NCI-H2171 (cell line): Measurements from ENCODE around the gene CHD5.
"Not testable (repeated sequence)": the region's sequence is repeated elsewhere in the genome, so short reads cannot be mapped to it uniquely, and the experiment has no call there.

ENCODE experiments used
- DNase-seq: peaks from one replicate; lab custom pipeline; 2025; lab: John Stamatoyannopoulos, UW

CHD5 gene

DNA sequence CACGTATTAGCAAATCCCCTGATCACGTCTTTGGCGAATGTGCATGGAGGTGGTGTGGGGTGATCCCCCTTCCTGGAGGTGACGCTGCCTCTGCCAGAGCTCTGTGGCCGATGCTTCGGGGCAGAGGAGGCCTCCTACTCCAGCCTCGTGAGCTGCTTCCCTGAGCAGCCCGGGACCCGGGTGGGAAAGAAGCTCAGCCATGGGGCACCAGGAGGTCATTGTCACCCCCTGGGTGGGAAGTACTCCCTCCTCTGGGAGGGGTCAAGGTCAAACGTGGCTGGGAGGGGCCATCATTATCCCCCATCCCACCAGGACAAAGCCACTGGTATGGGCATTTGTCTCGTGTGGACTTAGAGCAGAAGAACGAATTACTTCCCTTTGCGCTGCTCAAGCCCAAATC lies 93.8 kb downstream of the CHD5 start:
- DNase-seq, result no peak

DNA sequence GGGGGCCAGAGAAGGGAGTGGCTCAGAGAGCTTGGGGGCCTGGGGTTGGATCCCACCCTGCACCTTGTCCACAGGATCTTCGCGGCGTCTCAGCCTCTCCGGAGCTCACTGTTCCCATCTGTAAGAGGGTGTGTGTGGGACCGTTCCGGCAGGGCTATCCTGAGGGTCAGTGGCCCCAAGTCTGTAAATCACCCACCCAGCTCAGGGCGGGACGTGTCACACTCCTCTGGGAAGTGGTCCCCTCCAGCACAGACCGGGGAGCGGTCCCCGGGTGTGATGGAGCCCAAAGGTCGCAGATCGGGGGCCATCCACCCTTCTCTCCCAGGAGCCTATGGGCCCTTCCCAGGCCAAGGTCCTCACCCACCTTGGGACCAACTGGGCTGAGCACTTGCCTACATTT lies 94.5 kb downstream of the CHD5 start:
- DNase-seq, result no peak

- DNase-seq, result peak; percentile 53
Observed at GRCh38 chr1:6084781-6085495, 95.2 kb downstream of the CHD5 start.

DNA sequence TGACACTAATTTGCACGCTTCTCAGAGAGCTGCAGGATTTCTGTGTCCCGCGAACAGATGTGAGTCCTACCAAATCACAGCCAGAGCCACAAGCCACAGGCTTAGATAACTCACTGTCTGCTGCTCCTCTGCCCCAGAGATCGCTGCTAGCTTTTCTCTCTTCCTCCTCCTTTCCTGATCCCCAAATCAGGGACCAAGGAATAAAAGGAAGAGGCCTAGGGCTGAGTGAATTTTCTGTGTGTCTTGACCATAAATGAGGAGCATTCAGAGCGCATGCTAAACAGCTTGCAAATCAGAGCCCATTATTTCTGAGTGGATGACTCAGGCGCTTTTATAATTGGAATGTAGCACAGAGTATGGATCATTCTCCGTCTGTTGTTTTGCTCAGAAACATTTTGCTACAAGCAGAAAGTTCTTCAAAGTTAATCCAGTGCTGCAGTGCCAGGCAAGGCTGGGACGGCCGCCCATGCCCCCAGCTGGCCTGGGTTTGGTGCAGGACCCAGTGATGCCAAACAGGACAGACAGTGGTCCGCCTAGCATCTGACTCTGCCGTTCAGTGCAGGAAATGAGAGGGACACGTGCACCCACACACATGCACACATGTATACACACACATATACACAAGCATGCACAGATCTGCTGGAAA lies 96.2 kb downstream of the CHD5 start:
- peak; percentile 52 for DNase-seq

DNA sequence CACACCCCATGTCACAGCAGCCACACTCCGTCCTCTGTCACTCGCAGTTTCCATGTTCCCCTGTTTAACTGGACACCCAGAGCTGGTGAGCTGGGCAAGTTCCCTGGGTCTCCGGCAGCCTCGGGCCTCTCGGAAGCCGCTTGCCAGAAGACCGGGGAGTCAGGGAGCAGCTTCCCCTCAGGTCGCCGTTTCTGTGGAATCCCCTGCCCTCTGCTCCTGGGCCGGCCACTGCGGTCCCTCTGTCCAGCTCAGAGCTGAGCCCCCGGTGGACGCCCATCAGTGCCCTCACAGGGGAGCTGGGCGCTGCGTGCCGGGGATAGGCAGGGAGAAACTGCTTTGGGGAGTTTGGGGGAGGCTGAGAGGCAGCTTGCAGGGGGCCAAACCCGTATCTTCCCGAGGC lies 96.7 kb downstream of the CHD5 start:
- no peak for DNase-seq

DNA sequence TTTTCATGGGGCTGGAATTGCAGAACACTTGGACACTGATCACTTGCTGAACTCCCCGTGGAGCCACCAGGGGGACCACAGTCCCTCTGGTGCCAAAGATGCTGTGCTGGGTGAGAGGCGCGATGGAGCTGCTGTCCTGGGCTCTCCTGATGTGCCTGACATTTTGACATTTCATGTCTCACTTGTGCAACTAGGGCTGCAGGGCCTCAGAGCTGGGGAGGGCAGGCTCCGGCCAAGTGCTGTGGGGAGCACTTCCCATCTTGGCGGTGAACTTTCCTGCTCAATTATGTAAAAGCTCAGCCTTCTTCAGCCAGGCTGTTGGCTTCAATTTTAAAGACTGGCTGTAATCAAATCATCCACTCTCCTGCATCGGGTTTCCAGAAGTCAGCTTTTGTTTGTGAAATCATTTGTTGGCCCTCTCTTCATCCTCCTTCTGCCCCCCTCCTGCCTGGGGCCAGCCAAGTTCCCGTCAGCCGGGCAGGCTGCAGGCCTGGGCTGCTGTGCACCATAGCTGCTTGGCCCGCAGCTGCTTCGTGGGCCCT lies 97.6 kb downstream of the CHD5 start:
- DNase-seq, result no peak

GRCh38 chr1:6081901-6082300 lies 98.2 kb downstream of the CHD5 start:
- DNase-seq, result no peak

DNA sequence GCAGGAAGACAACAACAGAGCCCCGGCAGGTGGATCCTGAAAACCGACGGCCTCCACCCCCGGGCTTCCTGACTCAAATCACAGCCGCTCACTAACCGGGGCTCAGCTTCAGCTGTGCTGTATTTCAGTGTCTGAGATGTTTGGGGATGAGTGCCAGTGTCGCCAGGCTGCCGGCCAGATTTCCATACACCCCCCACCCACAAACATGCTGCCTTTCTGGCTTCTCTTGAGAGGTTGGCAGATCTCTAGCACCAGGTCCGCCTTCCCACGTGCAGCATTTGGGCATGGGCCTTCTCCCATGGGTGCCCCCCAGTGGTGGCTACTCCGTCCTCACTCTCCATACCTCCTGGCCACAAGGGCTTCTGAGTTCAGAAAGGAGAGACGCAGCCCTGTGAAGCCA lies 99.7 kb downstream of the CHD5 start:
- DNase-seq, result peak; percentile 34

GRCh38 chr1:6077919-6078318 lies 102.2 kb downstream of the CHD5 start:
- no peak for DNase-seq

DNA sequence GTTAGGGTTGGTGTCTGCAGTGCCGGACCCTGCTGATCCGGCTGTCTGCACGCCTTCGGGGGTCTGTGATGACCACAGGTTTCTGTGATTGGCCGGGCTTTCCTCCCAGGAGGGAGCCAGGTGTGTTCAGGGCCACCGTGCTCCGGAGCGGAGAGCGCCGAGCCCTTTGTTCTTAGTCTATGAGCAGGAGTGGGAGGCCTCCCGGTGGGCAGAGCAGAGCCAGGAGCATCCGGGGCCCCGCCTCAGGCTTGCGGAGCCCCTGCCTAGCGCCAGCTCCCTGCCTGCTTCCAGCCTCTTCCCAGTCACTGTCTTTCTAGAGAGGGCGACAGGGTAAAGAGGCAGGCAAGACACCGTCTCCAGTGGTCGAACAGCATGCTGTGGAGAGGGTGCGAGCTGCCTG lies 102.6 kb downstream of the CHD5 start:
- no peak for DNase-seq

DNA sequence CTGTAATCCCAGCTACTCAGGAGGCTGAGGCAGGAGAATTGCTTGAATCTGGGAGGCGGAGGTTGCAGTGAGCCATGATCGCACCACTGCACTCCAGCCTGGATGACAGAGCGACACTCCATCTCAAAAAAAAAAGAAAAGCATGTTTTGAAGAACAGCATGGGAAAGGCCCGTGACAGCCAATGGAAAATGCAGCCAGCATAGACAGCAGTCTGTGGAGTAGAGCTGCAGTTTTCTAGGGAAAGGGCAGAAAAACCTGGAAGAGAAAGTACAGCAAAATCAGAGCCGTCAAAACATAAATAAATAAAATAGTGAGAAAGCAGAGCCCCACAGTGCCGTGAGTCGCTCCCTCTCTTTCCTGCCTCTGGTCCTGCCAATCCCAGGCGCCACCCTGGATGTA lies 103.1 kb downstream of the CHD5 start:
- not testable (repeated sequence) for DNase-seq

- no peak for DNase-seq
Observed at GRCh38 chr1:6075748-6076147, 104.4 kb downstream of the CHD5 start.

- no peak for DNase-seq
Observed at GRCh38 chr1:6074192-6074901, 105.8 kb downstream of the CHD5 start.

DNA sequence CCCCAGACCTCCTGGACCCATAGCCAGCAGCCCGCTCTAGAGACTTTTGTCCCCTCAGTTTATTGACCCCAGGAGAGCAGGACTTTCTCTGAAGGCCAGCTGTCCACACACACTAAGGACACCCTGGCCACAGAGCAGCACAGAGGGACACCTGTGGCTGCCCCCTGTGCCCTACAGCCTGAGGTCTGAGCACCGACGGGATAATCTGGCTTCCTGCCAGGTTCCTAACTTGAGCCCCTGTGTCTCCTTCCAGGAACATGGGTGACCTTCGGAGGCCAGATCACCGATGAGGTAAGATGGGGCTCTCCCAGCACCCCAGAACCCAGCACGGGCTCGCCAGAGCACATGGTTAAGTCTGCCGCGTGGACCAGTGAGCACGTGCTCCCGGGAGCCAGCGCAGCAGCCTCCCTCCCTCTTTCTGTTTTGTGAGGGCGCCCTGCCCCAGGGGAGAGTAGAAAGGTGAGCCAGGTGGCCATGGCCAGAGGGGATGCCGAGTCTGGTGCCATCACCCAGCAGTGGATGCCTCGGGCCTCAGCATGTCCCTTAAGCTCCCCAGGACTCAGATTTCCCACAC lies 106.6 kb downstream of the CHD5 start:
- no peak for DNase-seq

DNA sequence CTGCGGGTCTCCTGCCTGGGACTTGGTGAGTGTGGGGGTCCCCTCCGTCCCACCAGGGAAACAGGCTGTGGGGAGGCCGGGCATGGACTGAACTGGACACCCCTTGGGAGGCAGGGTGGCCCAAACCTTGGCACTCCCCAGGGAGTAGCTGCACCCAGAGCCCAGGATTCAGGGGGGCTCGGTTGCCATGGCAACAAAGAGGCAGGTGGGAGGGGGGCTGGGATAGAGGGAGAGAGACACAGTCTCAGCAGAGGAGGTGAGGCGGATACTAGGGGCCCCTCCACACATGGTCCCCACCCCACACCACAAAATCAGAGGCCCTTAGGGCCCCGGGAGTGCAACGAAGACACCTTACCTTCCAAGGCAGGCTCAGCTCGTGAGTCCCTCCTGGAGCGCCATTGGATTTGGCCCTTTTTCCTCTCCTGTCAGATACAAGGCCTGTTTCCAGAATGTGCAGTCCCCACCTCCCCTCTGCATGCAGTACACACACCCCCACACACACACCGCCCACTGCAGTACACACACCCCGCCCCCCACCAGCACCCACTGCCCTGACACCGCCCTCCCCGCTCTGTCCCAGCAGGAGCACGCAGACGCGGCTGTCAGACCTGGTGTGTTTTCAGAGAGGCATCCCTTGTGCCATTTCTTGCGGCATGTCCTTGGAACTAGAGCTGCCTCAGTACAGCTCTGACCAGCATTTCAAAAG lies 107.2 kb downstream of the CHD5 start:
- DNase-seq, result no peak

- DNase-seq, result no peak
Observed at GRCh38 chr1:6071219-6071618, 108.9 kb downstream of the CHD5 start.

DNA sequence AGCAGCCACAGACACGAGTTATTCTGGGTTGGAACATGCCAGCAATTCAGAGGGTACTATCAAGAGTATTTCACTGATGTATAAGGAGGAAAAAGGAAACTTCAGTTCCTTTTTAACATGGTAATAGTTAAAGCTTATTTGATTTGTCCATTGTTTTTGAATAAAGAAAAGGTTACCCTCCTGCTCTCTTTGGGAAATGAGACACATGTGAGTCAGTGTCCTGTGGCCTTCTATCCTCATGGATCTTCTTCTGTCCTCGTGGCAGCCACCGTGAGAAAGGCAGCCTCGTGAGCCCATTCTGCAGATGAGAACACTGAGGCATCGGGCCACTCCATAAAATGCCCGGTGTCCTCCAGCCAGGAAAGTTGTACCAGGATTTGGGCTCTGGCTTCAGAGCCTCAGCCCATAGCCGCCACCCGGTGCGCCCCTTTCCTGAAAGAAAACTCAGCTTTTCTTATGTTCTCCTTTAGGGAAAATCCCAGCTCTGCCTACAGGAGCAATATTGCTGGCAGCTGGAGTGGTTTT lies 109.6 kb downstream of the CHD5 start:
- no peak for DNase-seq

DNA sequence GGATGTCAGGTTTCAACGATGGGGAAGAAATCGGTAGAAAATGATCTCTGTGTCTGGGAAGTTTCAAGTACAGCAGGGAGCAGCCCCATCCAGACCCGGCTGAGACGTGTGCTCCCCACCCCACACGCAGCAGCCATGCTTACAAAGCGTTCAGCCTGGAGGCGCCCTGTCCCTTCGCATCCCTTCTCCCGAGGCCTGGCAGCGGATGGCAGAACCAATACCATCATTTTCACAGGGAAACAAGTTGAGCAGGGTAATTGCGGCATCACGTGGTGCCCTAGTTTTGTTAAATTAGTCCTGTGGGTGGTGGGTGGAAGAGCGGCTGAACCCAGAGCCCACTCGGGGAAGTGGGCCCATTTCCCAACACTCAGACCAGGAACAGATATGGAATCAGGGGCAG lies 110.5 kb downstream of the CHD5 start:
- no peak for DNase-seq

GRCh38 chr1:6068932-6069331 lies 111.2 kb downstream of the CHD5 start:
- DNase-seq, result no peak

GRCh38 chr1:6068073-6068472 lies 112.0 kb downstream of the CHD5 start:
- no peak for DNase-seq

DNA sequence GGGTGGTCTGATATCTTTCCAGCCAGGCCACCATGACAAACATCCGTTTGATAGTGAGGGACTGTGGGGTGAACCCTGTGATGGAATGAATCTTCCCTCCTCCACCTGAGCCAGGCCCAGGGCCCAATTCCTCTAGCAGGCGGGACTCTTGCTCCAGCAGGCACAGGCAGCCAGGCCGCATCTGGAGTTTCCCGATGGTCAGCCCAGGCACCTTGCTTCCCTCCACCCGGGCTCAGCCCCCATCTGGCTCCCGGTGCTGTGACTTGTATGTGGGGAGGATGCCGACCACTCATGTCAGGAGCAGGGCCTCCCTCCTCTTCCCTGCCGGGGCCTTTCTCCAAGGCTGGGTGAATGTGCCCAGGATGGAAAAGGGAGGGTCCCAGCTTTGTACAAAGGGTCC lies 113.4 kb downstream of the CHD5 start:
- DNase-seq, result no peak
